ENCODE measurements around the gene DCC. TPM values are rescaled to one million over a fixed set of nuclear protein-coding genes. Genes with fewer than 3 reads are reported as not detected.

Gene DCC
- total and polyA plus RNA-seq, 2 of the 8 experiments (the other 6 are each of a cell fraction or from before 2014, with no cell fraction given): 0.14 to 1.4 TPM

GRCh38 chr18:52367953-52368742, 28.2 kb downstream of the DCC start:
- Histone ChIP-seq H3K79me2 (ENCODE audit: control insufficient read depth in 1 of 2, insufficient read depth in 2 of 2, low read length in 2 of 2) (no peaks in the 10 kb centered on the region), H3K36me3 (ENCODE audit: control insufficient read depth in 2 of 4, insufficient read depth in 4 of 4, low read length in 3 of 4) (no peaks in the 10 kb centered on the region), H3K27ac (ENCODE audit: low read depth, low read length) (no peak overlapping the region), H3K4ac (replicated peaks; ENCODE audit: insufficient read length, low read depth, low read length) (no peak overlapping the region), H2BK20ac (ENCODE audit: low read length) (no peak overlapping the region), H3K23ac (ENCODE audit: insufficient read length) (no peak overlapping the region), H3K56ac (replicated peaks; ENCODE audit: insufficient read length, low read depth, low read length) (no peak overlapping the region), H4K91ac (replicated peaks; ENCODE audit: insufficient read length, low read length) (no peak overlapping the region), H2AK5ac (ENCODE audit: low read depth, low read length) (no peak overlapping the region), H4K5ac (ENCODE audit: insufficient read length, low read depth, low read length) (no peak overlapping the region), H2BK5ac (ENCODE audit: low read depth, low read length) (no peak overlapping the region), H2BK120ac (replicated peaks; ENCODE audit: low read depth, low read length) (no peak overlapping the region), H2AFZ (ENCODE audit: low read length) (no peak overlapping the region; the same call in 1 of the 2 replicates), H2BK12ac (ENCODE audit: low read depth, low read length) (no peak overlapping the region), H3K4me3 (ENCODE audit: extremely low read depth in 1 of 4, insufficient read depth in 2 of 4, low read depth in 3 of 4, low read length in 4 of 4) (no peak overlapping the region), H4K8ac (ENCODE audit: extremely low read depth, insufficient read depth, low read length) (no peak overlapping the region), H3K18ac (ENCODE audit: extremely low read depth, low read length) (no peak overlapping the region), H3K9ac (replicated peaks in 1 of 4; ENCODE audit: extremely low read depth in 1 of 4, low read depth in 3 of 4, low read length in 3 of 4) (no peak overlapping the region), H3K9me3 (ENCODE audit: insufficient read depth in 2 of 2, low read depth in 1 of 2, low read length in 1 of 2) (no peaks in the 10 kb centered on the region), H3K23me2 (ENCODE audit: low read depth, low read length) (no peaks in the 10 kb centered on the region), H3K4me2 (ENCODE audit: insufficient read depth in 1 of 2, low read depth in 2 of 2, low read length in 2 of 2) (no peak overlapping the region), H3K4me1 (replicated peaks in 1 of 4; ENCODE audit: control insufficient read depth in 3 of 4, insufficient read depth in 4 of 4, low read length in 3 of 4) (0 out of 7 replicates have a peak, but pooled peaks cover 0 to 2% (median 0%) of the 10 kb centered on the region in 4 experiments), H2BK15ac (ENCODE audit: low read length) (no peak overlapping the region), H3K27me3 (replicated peaks in 1 of 4; ENCODE audit: control insufficient read depth in 3 of 4, extremely low read depth in 1 of 4, insufficient read depth in 3 of 4, low read length in 3 of 4) (no peaks in the 10 kb centered on the region), H3K79me1 (ENCODE audit: low read depth, low read length) (no peaks in the 10 kb centered on the region), H4K20me1 (replicated peaks in 1 of 2; ENCODE audit: control insufficient read depth in 1 of 2, insufficient read depth in 2 of 2, low read length in 2 of 2) (no peaks in the 10 kb centered on the region), H3K14ac (ENCODE audit: insufficient read length) (no peak overlapping the region)
- TF ChIP-seq KDM1A (IDR thresholded peaks at IDR 0.05; ENCODE audit: borderline replicate concordance, low read length): no peak
- CTCF ChIA-PET (ENCODE audit: partially characterized antibody): no interaction called here
- 93% methylated on average over 3 of the region's 3 CpGs; no CpG with 5 or more reads in 1 of the 2 experiments for WGBS, 2 experiments (ENCODE audit: extremely low coverage in 1 of 2, insufficient coverage in 1 of 2, insufficient read length in 1 of 2, insufficient replicate concordance in 2 of 2, low coverage in 1 of 2, low lambda C conversion rate in 2 of 2, missing lambda C conversion rate in 1 of 2)
- FAIRE-seq: no peak
- DNase-seq (ENCODE audit: low read depth in 1 of 2, low spot score in 2 of 2): no peak
- POLR2A ChIA-PET (ENCODE audit: partially characterized antibody): no interaction called here

All from H1 (cell line).